NOMO-1 treated with DMSO at 0.1 percent for 48 hours (cell line): Measurements from ENCODE around the gene LMF2.

ENCODE experiments used
- DNase-seq: peaks from one replicate; lab custom pipeline; 2025; ENCODE audit not compliant: unreplicated experiment; lab: John Stamatoyannopoulos, UW

LMF2 gene

DNA sequence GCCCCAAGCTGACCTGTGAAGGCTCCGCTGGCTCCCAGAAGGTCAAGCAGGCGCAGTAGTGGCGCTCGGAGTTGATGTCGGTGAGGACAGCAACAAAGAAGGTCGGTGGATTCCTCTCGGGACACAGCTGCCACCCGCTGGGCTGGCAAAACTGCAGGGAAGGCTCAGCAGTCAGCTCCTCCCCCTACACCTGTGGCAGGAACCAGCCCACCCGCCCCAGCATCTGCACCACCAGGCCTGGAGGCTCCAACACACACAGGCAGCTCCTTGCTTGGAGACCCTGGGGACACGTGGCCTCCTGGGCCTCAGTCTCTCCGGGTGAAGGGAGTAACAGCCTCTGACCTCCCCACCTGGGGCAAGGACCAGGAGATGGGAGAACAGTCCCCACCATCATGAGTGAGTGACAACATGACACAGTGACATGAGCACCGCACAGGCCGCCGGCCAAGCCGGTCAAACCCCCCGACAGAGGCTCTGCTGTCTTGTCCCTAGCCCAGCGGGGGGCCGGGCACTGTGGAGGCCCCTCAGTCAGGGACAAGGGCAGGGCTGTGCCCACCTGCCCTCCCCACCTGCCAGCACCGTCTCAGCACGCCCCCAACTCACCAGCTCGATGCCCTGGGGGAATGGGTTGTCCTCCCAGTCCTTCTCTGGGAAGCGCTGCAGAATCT lies 39.6 kb downstream of the LMF2 start:
- no peak for DNase-seq

DNA sequence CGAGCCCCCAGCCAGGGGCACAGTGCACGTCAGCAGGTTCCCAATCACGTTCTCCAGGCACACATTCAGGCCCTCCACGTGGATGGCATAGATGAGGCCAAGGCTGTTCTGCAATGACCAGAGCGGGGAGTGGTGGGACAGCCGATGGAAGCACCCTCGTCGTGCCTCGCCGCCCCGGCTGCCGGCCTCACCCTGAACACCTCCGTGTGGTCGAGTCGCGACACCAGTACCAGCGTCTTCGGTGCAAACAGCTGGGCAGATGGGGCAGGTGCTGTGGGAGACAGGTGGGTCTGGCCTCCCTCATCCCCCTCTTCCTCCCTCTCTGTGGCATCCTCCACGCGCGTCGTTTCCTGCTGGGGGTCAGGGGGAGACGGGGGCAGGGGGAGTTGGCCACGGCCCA lies 40.2 kb downstream of the LMF2 start:
- DNase-seq = no peak

DNA sequence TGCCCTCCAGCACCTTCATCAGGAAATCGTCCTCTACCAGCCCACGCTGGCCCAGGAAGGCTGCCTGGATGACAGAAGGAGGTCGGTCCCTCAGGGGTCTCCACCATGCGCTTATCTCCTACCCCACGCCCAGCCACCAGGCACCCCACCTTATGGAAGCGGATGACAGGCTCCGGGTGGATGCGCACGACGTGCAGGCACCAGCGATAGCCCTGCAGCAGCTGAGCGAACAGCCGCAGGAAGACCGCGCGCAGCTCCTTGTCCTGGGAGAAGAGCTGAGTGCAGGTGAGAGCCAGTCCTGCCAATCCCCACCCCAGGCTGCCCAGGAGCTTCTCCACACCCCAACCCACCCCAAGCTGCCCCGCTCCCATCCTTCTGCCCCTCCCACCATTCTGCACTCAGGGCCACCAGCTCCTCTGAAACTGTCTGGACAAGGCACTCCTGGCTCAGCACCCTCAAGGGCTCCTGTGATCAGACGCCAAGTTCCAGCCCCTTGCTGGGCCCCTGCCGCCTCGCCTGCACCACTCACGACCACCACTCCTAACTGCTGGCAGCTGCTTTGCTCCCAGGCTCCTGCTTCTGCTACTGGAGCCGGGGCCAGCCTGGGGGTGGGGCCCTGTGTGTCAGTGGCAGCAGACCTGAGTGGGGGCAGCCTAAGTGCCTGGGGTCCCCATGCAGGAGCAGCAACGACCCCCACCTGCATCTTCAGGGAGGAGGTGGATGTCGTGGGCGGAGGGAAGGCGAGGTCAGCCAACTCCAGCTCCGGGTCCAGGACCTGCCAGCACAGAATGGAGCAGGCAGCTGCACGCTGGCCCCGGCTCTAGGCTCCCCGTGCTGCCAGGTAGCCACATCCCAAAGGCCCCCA lies 42.2 kb downstream of the LMF2 start:
- DNase-seq = no peak

DNA sequence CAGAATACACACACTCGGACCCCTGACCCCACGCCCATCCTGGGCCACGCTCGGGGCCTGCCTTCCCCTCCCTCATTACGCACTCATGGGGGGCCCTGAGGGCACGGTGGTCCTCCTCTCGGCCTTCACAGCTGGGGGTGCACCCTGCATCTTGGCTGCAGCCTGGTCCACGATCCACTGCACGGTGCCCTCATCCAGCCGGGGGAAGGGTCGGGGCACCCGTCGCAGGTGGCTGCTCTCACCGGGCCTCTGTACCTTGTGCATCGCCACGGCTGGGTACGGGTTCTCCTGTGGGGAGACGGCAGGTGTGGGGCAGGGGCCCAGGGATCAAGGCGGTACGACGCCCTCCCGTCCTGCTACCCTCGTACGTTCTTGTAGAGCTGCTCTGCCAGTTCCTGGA lies 43.1 kb downstream of the LMF2 start:
- DNase-seq = no peak

DNA sequence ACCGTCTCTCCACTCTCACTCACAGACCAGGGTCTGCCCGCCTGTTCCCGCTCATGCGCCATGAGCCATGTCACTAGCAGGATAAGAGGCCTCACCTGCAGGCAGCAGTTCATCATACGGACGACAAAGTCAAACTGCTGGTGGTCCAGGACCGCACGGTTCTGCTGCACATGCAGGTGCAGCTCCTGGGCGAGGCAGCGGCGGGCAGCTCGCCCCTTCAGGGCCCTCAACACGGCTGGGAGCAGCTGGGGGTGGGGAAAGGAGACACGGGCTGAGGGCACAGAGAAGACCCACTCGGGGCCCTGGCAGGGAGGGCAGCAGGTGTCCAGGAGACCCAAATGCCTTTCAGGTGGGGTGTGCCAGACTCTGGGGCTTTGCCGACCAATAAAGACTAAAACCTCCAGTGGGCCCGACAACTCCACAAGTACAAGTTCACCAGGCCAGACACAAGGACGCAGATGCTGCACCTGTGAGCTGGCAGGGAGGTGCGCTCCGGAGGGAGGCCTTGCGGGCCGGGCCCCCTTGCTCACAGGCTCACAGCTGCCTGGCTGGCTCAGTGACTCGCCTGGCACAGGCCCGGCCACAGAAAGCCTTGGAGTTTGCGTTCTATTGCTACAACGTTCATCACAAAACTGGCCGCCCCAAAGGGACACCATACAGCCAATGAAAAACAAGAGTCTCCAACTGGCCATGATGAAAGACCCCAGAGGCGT lies 44.2 kb downstream of the LMF2 start:
- DNase-seq = no peak

DNA sequence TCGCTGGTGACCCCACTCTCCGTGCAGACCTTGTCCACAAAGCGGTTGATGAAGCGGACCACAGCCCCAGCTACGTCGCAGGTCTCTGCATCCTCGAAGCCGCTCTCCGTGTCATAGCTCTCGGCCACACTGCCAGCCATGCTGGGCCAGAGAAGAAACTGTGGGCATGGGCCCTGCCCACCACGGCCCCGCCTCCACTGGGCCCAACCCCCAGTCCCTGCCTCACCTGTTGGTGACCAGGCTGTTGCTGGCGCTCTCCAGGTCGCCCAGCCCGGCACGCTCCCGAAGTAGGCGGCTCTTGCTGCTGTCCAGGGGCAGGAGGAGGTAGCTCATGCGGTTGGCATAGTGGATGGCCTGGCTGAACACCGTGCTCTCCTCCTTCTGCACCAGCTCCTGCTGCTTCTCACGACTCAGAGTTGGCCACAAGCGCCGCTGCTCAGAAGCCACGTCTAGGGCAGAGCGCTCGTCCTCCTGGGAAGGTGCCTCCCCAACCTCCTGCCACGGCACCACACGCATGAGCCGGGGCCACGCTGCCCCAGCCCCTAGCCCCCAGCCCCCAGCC lies 45.4 kb downstream of the LMF2 start:
- DNase-seq = no peak

DNA sequence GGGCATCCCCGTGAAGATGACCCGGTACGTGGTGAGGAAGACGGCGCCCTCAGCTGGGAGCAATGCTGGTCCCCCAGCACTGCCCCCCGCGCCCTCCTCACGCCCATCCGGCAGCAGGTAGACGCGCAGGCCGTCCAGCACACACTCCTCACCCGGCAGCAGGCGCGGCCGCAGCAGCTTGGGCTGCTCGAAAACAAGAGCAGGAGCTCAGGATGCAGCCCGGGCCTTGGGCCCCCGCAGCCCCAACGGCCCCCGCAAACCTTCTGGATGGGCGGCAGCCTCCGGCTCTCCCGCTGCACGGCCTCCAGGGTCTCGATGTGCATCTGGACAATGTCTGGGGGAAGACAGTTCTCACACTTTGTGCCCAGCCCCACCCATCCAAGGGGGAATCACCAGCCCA lies 46.0 kb downstream of the LMF2 start:
- DNase-seq = no peak

DNA sequence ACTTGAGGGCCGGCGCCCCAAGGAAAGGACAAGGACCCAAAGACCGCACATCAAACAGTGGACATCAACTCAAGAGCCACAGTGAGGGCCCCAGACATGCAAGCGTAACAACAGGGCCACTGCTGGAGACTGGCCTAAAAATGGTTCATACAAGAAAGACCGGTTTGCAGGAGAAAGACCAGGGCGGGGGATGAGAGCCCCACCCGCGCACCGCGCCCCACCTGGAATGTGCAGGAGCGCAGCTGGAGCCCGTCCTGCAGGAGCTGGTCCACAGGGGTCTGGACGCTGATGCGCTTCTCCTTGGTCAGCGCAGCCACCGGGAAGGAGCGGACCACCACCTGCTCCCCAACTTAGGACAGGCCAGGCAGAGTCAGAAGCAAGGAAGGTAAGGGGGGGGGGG lies 46.6 kb downstream of the LMF2 start:
- no peak for DNase-seq

DNA sequence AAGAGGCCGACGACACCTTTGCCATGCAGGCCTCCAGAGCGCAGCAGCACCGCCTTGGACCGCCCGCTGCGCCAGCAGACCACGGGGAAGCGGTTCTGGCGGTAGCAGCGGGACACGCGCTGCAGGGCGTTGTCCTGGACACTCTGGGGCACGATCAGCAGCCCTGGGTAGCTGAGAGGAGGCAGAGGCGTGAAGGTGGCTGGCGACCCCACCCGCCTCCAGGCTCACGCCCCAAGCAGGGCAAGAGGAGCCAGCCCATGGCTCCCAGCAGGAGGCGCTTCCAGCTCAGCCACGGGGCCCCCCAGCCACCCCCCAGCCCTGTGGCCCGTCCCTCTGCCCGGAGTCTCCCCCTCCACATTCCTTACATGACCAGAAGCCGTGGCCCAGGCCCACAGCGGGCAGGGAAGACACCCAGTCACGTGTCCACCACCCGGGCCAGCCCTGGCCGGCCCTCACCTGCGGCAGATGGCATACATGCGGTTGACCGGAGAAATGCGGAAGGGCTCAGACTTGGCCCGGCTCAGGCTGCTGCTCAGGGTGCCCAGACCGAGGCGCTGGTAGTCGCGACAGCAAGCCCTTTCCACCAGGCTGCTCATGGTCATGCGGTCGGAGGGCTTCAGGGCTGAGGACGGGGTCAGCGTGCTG lies 47.9 kb downstream of the LMF2 start:
- DNase-seq = no peak

DNA sequence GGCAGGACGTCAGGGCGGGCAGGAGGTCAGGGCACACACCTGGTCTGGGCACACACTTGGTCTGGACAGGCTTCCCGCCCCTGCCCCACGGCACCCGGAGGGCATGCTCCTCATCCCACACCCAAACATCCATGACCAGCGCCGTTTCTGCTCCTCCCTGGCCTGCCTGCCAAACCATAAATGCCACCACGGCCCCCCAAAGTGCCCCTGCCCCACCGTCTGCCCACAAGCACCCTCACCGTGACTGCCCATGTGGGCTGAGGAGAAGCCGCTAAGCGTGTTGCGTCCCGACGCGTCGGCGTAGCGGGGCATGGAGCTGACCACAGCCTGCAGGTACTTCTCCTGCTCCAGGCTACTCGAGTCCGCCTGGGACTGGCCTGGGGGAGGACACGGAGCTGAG lies 48.5 kb downstream of the LMF2 start:
- no peak for DNase-seq

DNA sequence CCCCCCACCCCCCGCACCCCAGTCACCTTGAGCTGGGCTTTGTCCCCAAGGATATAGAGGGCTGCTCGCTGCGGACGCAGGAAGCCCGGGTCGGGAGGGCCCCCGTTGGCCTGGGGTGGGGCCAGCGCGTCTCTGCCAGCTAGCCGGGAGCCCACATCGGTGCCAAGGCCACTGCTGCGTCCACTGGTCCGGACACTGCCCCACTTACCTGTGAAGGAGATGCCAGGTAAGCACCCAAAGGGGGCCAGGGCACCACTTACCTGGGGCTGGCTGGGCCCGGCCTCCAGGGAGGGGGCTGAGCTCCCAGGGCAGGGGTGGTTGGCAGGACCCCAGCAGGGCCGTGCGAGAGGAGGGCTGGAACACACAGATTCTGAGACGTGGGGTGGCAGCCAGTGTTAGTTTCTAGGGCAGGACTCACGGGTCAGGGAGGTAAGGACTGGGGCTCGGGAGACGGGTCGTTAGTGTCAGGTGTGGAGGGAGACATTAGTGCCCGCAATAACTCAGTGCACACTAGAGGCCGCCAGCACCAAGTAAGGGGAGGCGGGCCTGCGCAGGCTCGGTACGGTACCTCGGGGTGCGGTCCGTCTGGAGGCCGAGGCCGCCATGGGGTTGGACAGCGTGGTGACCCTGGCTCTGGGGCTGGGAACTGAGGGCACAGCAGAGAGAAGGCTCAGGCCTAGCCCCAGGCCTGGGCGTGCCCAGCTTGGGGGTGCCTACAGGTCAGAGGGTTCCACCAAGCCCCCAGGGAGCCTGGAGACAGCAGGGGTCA lies 50.9 kb downstream of the LMF2 start:
- no peak for DNase-seq

DNA sequence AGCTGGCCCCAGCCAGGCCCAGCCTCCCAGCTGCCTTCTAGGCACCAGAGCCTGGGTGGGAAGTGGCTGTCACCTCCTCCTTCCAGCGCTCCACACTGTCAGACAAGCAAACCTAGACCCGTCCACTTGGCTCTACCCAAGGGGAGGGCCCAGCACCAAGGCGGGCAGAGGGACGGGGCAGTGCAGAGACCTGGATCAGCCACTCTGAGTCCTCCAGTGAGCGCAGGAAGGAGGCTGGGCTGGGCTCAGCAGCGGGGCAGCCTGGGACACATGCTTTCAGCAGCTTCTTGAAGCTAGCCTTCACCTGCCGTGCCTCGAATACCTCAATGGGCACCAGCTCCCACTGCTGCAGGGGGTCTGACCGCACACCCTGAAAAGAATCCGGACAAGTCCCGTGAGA lies 51.5 kb downstream of the LMF2 start:
- DNase-seq = no peak

DNA sequence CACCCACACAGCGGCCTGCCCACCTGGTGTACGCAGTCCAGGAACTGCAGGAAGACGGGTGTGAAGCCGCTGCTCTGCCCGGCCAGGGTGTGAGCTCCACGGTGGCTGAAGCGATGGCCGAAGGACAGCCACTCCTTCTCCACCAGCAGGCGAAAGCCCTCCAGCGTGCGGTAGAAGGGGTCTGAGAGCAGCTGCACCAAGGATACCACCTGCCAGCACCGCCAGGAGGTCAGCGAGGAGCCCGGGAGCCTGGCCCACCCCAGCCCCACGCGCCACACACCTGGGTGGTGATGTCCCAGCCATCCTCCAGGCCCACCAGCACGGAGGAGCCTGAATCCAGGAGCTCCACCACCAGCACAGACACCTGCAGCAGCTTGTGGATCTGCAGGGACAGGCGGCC lies 52.3 kb downstream of the LMF2 start:
- DNase-seq = no peak

DNA sequence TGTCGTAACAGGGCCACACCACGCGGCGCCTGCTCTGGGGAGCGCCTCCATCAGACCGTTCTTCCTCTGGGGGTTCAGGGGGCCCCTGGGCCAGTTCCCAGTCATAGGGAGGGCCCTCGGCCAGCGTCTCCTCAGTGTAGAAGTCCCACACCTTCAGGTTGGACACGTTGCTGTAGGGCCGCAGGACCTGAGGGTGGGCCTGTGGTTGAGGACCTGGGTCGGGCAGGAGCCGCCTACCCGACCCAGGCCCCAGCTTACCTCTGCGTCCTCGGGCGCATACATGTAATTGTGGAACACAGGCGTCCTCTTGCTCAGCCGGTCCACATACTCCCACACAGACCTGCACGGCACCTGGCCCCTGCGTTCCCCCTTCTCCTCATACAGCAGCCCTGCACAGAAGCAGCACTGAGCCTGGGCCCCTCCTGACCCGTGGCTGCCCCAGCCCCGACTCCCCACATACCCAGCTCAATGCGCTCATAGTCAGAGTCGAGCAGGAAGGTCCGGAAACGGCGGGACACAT lies 52.9 kb downstream of the LMF2 start:
- no peak for DNase-seq
